CD4-positive, alpha-beta T cell (primary cell): Measurements from ENCODE around the gene GMEB1. TPM values are rescaled to one million over a fixed set of nuclear protein-coding genes. Genes with fewer than 3 reads are reported as not detected.

Source experiments
- ATAC-seq: fragments of 200-7000 bp; cut with Tn5 transposase; one replicate; pipeline ENCODE4 v1.10.0; 2022; ENCODE audit warnings: mild to moderate bottlenecking; ENCODE audit not compliant: poor library complexity
- CTCF ChIA-PET: fragments of 350-600 bp; sonication (Branson Sonifier 250); formaldehyde crosslinking; loops from one replicate; lab custom pipeline; 2021; ENCODE audit warnings: antibody characterized with exemption, inconsistent platforms; lab: Charles Lee
- POLR2A ChIA-PET: fragments of 350-600 bp; sonication (Branson Sonifier 250); formaldehyde crosslinking; loops from one replicate; lab custom pipeline; 2021; ENCODE audit warnings: antibody characterized with exemption, inconsistent platforms; lab: Charles Lee
- DNase-seq, 14 experiments: peaks; one replicate each; pipeline ENCODE4 v3.0.0-alpha.2; 2013 to 2020; ENCODE audit warnings: mixed read lengths in 2 of 14
- H3K27ac ChIP-seq, 2 donors: one replicate each; pipeline versions ENCODE4 v1.5.1 to v1.7.0; 2013; ENCODE audit warnings: low read length in 2 of 2, low read depth in 1 of 2, mild to moderate bottlenecking in 1 of 2
- H3K27me3 ChIP-seq, 2 experiments: 1 replicate in 1 of 2; 2 replicates in 1 of 2; pipeline versions ENCODE4 v1.6.1 to v1.7.0; 2013; ENCODE audit warnings: low read length in 2 of 2, control low read depth in 1 of 2, mild to moderate bottlenecking in 1 of 2, moderate library complexity in 1 of 2; ENCODE audit not compliant: insufficient read depth in 2 of 2, control insufficient read depth in 1 of 2
- H3K36me3 ChIP-seq: one replicate; pipeline ENCODE4 v1.6.1; 2013; ENCODE audit warnings: low read length, control low read depth; ENCODE audit not compliant: insufficient read depth
- H3K4me1 ChIP-seq: one replicate; pipeline ENCODE4 v1.6.1; 2013; ENCODE audit warnings: low read length, control low read depth; ENCODE audit not compliant: insufficient read depth
- H3K4me3 ChIP-seq: one replicate; pipeline ENCODE4 v1.5.1; 2013; ENCODE audit warnings: mild to moderate bottlenecking, low read length, moderate library complexity
- H3K9me3 ChIP-seq, 2 experiments: 1 replicate in 1 of 2; 2 replicates in 1 of 2; pipeline versions ENCODE4 v1.6.1 to v1.7.0; 2013; ENCODE audit warnings: low read length in 2 of 2, mild to moderate bottlenecking in 2 of 2, control low read depth in 1 of 2, moderate library complexity in 1 of 2; ENCODE audit not compliant: control insufficient read depth in 1 of 2, insufficient read depth in 1 of 2
- H3K27ac Mint-ChIP-seq: one replicate; pipeline ENCODE4 v1.8.0; 2020; ENCODE audit warnings: mixed read lengths
- H3K27me3 Mint-ChIP-seq: one replicate; pipeline ENCODE4 v1.8.0; 2021; ENCODE audit warnings: mixed read lengths
- H3K36me3 Mint-ChIP-seq: one replicate; pipeline ENCODE4 v1.8.0; 2021; ENCODE audit warnings: low read depth, mixed read lengths
- H3K4me1 Mint-ChIP-seq: one replicate; pipeline ENCODE4 v1.8.0; 2021; ENCODE audit warnings: low read depth, mixed read lengths
- H3K4me3 Mint-ChIP-seq: one replicate; pipeline ENCODE4 v1.8.0; 2020; ENCODE audit warnings: mild to moderate bottlenecking, mixed read lengths
- H3K9me3 Mint-ChIP-seq: one replicate; pipeline ENCODE4 v1.8.0; 2020; ENCODE audit warnings: mixed read lengths
- intact Hi-C, 2 experiments: fragments of 100-400 bp; cut with DNase I in 1 of 2; cut with micrococcal nuclease in 1 of 2; formaldehyde crosslinking; loops; one replicate each; pipeline versions ENCODE4 v1.15.1 to v1.9.0; 2023 to 2025; cut with DNase I, micrococcal nuclease
- total RNA-seq, 174 experiments: library from RNA in 2 of 174; stranded (reverse) in 2 of 174; gene quantifications; one replicate each; pipeline ENCODE4 v1.2.3 and lab custom pipeline; 2021 to 2026
- TF ChIP-seq, protein P1 (sequence below): fragments of 200-600 bp; IDR thresholded peaks from one replicate; pipeline ENCODE4 v1.8.0; 2022; ENCODE audit warnings: antibody characterized with exemption, mild to moderate bottlenecking

GMEB1 gene
- total RNA-seq, 2 experiments from 2014 or later: 9.0 to 11.8 TPM

GRCh38 chr1:28751315-28752060 is 82.9 kb downstream of the GMEB1 start:
- DNase-seq: no peak
- Histone ChIP-seq H3K9me3 (no peaks in the 10 kb centered on the region), H3K4me3 (no peak overlapping the region), H3K36me3 (peaks cover 20% of the 10 kb centered on the region), H3K27ac (no peak overlapping the region), H3K27me3 (no peaks in the 10 kb centered on the region), H3K4me1 (peaks cover 61% of the 10 kb centered on the region)
- peaks cover 64% of the 10 kb centered on the region for H3K4me1 Mint-ChIP-seq
- ChIA-PET CTCF (interaction anchor here (0.7 to 3.8 kb wide), 3 partner anchors 15 to 108 kb away, joined by 3 to 17 read pairs (median 3); partner anchors contain the start of gene YTHDF2), POLR2A (interaction anchor here (1.2 to 1.6 kb wide), 4 partner anchors 15 to 170 kb away, joined by 3 to 7 read pairs (median 6); partner anchors contain the start of genes RNU11 and YTHDF2)
- H3K36me3 Mint-ChIP-seq: peaks cover 60% of the 10 kb centered on the region
- peak overlapping the region; percentile 30 for H3K4me3 Mint-ChIP-seq
- H3K27ac Mint-ChIP-seq: peak overlapping the region; percentile 34
- ATAC-seq: no peak
- TF ChIP-seq, protein P1, sequence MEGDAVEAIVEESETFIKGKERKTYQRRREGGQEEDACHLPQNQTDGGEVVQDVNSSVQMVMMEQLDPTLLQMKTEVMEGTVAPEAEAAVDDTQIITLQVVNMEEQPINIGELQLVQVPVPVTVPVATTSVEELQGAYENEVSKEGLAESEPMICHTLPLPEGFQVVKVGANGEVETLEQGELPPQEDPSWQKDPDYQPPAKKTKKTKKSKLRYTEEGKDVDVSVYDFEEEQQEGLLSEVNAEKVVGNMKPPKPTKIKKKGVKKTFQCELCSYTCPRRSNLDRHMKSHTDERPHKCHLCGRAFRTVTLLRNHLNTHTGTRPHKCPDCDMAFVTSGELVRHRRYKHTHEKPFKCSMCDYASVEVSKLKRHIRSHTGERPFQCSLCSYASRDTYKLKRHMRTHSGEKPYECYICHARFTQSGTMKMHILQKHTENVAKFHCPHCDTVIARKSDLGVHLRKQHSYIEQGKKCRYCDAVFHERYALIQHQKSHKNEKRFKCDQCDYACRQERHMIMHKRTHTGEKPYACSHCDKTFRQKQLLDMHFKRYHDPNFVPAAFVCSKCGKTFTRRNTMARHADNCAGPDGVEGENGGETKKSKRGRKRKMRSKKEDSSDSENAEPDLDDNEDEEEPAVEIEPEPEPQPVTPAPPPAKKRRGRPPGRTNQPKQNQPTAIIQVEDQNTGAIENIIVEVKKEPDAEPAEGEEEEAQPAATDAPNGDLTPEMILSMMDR: no peak
- H3K9me3 Mint-ChIP-seq: no peaks in the 10 kb centered on the region
- intact Hi-C loops: no loop called here
- H3K27me3 Mint-ChIP-seq: no peaks in the 10 kb centered on the region

- intact Hi-C loops: loop anchor here in 1 of 2 experiments (5.0 kb wide), 1 partner anchor 113 kb away; the partner anchor contains the start of gene TAF12
- CTCF ChIA-PET: interaction anchor here (1.8 kb wide), 1 partner anchor 19 kb away, joined by 6 read pairs; the partner anchor contains the start of gene YTHDF2
- Histone ChIP-seq H3K36me3 (peaks cover 39% of the 10 kb centered on the region), H3K9me3 (no peaks in the 10 kb centered on the region), H3K4me1 (peaks cover 34% of the 10 kb centered on the region), H3K27ac (no peak overlapping the region), H3K4me3 (no peak overlapping the region), H3K27me3 (no peaks in the 10 kb centered on the region)
- TF ChIP-seq, protein P1: no peak
- no peaks in the 10 kb centered on the region for H3K27me3 Mint-ChIP-seq
- no peak overlapping the region for H3K27ac Mint-ChIP-seq
- POLR2A ChIA-PET: interaction anchor here (0.8 to 1.4 kb wide), 4 partner anchors 19 to 107 kb away, joined by 3 to 4 read pairs (median 4); partner anchors contain the start of genes GMEB1, RNU11 and YTHDF2
- peaks cover 42% of the 10 kb centered on the region for H3K4me1 Mint-ChIP-seq
- no peak for DNase-seq
- no peak for ATAC-seq
- H3K4me3 Mint-ChIP-seq: no peak overlapping the region
- peaks cover 35% of the 10 kb centered on the region for H3K36me3 Mint-ChIP-seq
- no peaks in the 10 kb centered on the region for H3K9me3 Mint-ChIP-seq
These were observed 87.1 kb downstream of the GMEB1 start for GRCh38 chr1:28755701-28756100.

- TF ChIP-seq, protein P1: peak; percentile 34
- peaks cover 29% of the 10 kb centered on the region for H3K4me1 ChIP-seq
These were observed 88.3 kb downstream of the GMEB1 start for GRCh38 chr1:28756846-28757245.

More at GRCh38 chr1:28756846-28757245, 88.3 kb downstream of the GMEB1 start:
- DNase-seq (peak in 4 of 14 experiments; percentile 17 to 45 (median 28)), ATAC-seq (peak; percentile 56)
- Histone ChIP-seq H3K27ac (no peak overlapping the region), H3K4me3 (no peak overlapping the region), H3K36me3 (peaks cover 33% of the 10 kb centered on the region), H3K27me3 (no peaks in the 10 kb centered on the region), H3K9me3 (no peaks in the 10 kb centered on the region)
- Mint-ChIP-seq H3K4me3 (no peak overlapping the region), H3K27ac (no peak overlapping the region), H3K9me3 (no peaks in the 10 kb centered on the region), H3K27me3 (no peaks in the 10 kb centered on the region), H3K36me3 (peaks cover 33% of the 10 kb centered on the region), H3K4me1 (peaks cover 37% of the 10 kb centered on the region)
- intact Hi-C loops: loop anchor here in 1 of 2 experiments (1.0 to 5.0 kb wide), 2 partner anchors 115 to 239 kb away; partner anchors contain the start of gene TAF12
- ChIA-PET CTCF (interaction anchor here (0.8 to 3.7 kb wide), 4 partner anchors 19 to 114 kb away, joined by 3 to 12 read pairs (median 3); partner anchors contain the start of genes TAF12 and YTHDF2), POLR2A (interaction anchor here (0.6 to 1.3 kb wide), 4 partner anchors 18 to 135 kb away, joined by 3 to 4 read pairs (median 3); partner anchors contain the start of gene YTHDF2)
